GM12801 (cell line): ENCODE results near the gene FAM180A.

Source experiments
- TF ChIP-seq, protein P1 (sequence below): IDR thresholded peaks from one replicate; pipeline ENCODE4 v1.5.1; 2011; ENCODE audit warnings: control low read depth; ENCODE audit not compliant: insufficient read length; ENCODE audit errors: extremely low read depth

The FAM180A gene

DNA sequence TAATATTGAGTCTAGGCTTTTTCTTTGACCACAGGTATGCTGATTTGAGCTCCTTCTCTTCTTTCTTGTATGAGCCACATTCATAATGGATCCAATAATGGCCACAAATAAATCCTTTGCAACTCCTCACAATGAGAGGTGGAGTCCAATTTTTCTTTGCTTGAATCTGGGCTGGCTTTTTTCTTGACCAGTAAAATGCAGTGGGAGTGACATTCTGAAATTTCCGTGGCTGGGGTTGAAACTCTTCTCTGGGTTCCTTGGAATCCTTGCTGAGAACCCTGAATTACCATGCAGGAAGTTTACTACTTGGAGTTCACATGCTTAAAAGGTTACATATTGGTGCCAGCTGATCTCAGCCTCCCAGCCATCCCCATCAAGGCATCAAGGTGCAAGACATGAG, 22.4 kb upstream of the FAM180A start:
- TF ChIP-seq, protein P1, sequence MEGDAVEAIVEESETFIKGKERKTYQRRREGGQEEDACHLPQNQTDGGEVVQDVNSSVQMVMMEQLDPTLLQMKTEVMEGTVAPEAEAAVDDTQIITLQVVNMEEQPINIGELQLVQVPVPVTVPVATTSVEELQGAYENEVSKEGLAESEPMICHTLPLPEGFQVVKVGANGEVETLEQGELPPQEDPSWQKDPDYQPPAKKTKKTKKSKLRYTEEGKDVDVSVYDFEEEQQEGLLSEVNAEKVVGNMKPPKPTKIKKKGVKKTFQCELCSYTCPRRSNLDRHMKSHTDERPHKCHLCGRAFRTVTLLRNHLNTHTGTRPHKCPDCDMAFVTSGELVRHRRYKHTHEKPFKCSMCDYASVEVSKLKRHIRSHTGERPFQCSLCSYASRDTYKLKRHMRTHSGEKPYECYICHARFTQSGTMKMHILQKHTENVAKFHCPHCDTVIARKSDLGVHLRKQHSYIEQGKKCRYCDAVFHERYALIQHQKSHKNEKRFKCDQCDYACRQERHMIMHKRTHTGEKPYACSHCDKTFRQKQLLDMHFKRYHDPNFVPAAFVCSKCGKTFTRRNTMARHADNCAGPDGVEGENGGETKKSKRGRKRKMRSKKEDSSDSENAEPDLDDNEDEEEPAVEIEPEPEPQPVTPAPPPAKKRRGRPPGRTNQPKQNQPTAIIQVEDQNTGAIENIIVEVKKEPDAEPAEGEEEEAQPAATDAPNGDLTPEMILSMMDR, result no peak

DNA sequence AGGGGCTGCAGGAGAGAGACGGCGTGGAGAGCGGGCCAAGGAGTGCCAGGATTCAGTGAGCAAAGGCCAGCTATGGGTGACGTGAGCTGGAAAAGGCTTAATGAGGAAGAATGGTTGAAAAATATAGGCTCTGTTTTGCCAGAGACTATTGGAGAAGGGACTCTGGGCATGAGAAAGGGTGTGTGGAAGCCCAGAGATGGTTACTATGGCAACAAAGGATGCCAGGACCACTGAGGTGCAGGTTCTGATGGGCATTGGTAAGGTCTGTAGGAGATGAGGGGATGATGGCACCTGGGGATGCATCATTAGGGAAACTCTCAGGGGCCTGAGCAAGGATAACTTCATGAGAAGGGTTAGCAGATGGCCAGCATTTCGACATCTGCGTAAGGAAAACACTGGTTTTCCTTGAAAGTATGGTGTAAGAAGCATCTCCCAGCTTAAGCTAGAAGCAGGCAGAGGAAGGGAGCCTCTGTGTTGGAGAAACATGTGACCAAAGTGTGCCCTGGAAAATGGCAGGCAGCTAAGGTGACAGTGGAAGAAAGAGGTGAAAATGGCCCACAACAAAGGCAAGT, 21.6 kb upstream of the FAM180A start:
- TF ChIP-seq, protein P1, result no peak

DNA sequence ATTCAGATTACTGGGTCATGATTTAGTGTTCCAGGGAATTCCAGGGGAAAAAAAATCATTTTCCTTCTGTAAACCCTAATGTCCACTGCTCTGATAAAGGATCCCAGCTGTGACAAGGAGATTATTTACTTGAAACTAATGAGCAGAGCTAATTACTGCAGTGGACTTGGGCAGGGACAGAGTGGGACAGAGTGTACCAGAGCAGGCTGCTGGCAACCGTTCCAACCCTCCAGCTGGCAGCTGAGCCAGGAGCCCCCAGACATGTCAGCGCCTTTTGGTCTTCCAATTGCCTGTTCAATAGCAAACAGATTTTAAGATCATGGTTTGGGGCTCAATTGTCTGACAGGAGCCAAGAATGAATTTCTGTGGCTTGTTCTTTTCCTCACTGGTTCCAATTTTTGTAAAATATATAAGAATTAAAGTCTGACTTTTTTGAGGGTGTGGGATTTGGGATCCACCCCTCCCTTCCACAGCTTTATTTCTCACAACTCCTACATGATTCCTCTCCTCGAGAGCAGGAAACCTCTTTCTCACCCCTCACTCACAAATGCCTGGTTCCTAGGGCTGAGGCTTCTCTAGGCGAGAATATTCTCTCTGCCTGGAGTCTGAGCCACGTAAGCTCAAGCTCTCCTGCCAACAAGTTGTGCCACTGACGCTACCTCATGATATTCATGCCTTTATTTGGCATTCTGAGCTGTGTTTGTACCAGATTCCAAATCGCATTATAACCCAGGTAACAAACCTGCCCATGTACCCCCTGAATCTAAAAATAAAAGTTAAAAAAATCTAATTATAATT, 20.6 kb upstream of the FAM180A start:
- TF ChIP-seq, protein P1, result no peak

DNA sequence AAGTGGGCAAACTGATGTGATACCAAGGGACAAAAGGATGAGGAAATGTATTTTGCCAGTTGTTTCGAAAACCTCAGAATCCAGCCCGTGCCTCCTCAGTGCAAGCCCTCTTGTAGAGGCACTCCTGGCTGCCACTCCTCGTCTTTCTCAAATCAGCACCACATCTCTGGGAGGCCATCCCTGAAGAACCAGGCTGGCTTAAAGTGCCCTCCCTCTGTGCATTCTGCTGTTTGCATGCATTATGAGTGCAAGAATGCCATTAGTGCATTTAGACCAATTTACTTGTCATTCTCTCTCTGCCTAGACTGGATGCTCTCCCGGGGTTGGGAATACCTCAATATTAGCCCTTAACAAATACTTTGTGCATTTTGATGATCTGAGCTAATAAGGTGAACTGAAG, 19.9 kb upstream of the FAM180A start:
- TF ChIP-seq, protein P1, result no peak

DNA sequence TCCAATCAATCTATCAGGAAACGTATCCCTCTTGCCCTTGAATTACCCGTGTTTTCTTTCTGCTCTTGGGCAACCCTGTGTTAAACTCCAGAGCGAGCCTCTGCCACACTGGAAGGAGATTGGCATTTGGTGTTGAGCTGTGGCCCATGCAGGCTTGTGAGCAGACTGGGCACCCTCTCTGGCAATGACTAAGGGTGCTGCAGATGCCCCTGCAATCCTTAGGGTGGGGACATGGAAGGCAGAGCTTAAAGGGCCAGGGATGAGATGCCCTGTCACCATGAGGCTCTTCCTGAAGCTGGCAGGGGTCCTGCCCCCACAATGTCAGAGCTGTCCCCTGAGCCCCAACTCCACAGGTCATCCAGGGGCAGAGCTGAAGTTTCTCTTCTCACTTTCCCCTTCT, 19.5 kb upstream of the FAM180A start:
- TF ChIP-seq, protein P1, result no peak

DNA sequence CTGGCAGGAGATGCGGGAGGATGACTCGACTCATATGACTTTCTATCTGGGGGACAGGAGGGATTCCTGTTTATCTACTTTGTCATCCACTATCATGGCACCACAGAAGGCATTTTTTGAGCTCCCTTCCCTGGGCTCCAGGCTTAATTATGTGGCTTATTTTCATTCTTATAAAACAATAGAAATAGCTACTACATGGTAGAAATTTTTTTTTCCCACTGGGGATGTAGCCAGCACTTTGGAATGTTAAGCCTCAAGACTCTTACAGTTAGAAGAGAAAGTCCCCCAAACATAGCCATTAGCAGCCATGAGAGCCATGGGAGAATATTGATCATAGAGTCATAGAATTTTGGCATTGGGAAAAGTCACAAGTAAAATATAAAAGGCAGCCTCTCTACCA, 14.6 kb upstream of the FAM180A start:
- TF ChIP-seq, protein P1, result no peak

DNA sequence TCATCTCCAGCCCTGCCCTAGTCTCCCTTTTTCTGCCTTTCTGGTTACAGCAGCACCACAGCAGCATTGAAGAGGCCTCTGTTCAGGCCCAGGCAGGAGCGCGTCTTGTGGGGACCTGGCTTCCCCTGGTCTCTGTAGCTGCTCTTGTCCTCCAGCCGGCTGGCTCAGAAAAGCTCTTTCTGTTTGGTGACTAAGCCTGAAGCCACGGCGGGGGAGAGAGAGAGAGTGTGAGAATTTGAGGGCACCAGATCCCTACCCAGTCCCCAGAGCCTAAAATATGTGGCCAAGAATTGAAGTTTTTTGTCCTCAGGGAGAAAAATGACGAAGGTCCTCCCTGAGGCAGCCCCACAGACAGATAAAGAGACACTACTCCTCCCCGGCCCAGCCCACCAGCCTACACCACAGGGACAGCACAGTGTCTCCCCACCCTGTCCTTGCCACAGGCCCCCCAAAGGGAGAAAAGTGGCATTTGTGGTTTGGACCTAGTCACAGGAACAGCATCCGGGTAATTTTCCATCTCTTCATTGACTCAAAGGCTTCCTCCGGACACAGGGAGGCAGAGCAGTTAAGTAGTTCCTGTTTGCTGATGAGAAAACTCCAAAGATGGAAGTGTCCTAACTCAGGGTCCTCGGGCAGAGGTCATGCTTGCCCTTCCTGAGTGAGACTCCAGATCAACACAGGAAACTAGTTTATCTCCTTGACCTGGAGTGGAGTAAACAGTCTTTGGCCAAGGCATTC, 13.3 kb upstream of the FAM180A start:
- TF ChIP-seq, protein P1, result no peak
